ENCODE measurements around the gene TVP23B. TPM values are rescaled to one million over a fixed set of nuclear protein-coding genes. Genes with fewer than 3 reads are reported as not detected.
A peak's percentile ranks its signal among the peaks of the same experiment; 100 is the strongest.

TVP23B gene
- total and polyA plus RNA-seq, 2 donors (not counting 1 experiment from before 2014, with no cell fraction given), result 79.9 to 81.9 TPM

DNA sequence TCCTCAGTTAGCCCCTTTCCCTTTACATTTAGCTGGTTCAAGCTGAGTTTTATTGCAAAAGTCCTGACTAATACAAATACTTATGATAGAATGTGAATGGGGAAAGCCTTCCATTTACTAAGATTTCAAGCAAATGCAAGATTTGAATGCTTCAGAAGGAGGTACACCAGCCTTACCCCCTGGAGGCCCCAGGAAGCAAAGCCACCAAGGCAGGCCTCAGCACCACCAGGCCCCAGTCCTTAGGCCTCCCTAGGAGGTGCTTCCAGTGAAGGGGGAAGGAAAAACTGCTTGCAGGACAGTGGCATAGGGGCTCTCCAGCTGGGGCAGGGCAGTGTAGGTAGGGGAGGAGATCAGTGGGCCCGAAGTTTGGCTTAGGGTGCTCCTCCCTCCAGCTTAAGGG is 69.7 kb downstream of the TVP23B start:
- Histone ChIP-seq H3K4me3 (replicated peaks in 1 of 4; ENCODE audit: control extremely low read depth in 1 of 4, insufficient read depth in 1 of 4, low read depth in 3 of 4, low read length in 4 of 4) (no peak overlapping the region), H3K36me3 (ENCODE audit: control insufficient read depth, insufficient read depth, low read length) (no peaks in the 10 kb centered on the region), H3K27ac (ENCODE audit: insufficient read depth, low read length) (no peak overlapping the region), H3K27me3 (ENCODE audit: control insufficient read depth, insufficient read depth, low read length) (no peaks in the 10 kb centered on the region), H3K9me3 (ENCODE audit: control insufficient read depth, insufficient read depth, low read depth, low read length) (no peaks in the 10 kb centered on the region), H4K20me1 (ENCODE audit: control insufficient read depth, extremely low read depth, insufficient read depth, low read length) (no peaks in the 10 kb centered on the region), H3K9ac (ENCODE audit: insufficient read depth, low read length) (no peak overlapping the region), H3K4me1 (ENCODE audit: control insufficient read depth, extremely low read depth, insufficient read depth, low read length) (peaks cover 2% of the 10 kb centered on the region), H3K79me2 (ENCODE audit: control insufficient read depth, insufficient read depth, low read length) (peaks cover 1% of the 10 kb centered on the region), H2AFZ (ENCODE audit: low read length) (no peak overlapping the region), H3K4me2 (ENCODE audit: extremely low read depth, insufficient read depth, low read length) (no peak overlapping the region)
- TF ChIP-seq EZH2 (IDR thresholded peaks at IDR 0.05; ENCODE audit: low read length, missing control alignments) (no peak), CTCF (conservative IDR thresholded peaks at IDR 0.05 in 1 of 2, IDR thresholded peaks at IDR 0.05 in 1 of 2; ENCODE audit: low read depth in 1 of 2, low read length in 2 of 2) (no peak)
- DNase-seq (ENCODE audit: low read depth in 2 of 2), result no peak

GRCh38 chr17:18851201-18851600 is 70.2 kb downstream of the TVP23B start:
- no peak overlapping the region for H3K9ac ChIP-seq (ENCODE audit: insufficient read depth, low read length)
- no peak for DNase-seq (ENCODE audit: low read depth in 2 of 2)
- no peak for TF ChIP-seq EZH2 (IDR thresholded peaks at IDR 0.05; ENCODE audit: low read length, missing control alignments)
- no peak for TF ChIP-seq CTCF (conservative IDR thresholded peaks at IDR 0.05 in 1 of 2, IDR thresholded peaks at IDR 0.05 in 1 of 2; ENCODE audit: low read depth in 1 of 2, low read length in 2 of 2)
- H3K36me3 ChIP-seq (ENCODE audit: control insufficient read depth, insufficient read depth, low read length), result no peaks in the 10 kb centered on the region
- no peaks in the 10 kb centered on the region for H4K20me1 ChIP-seq (ENCODE audit: control insufficient read depth, extremely low read depth, insufficient read depth, low read length)
- H3K4me2 ChIP-seq (ENCODE audit: extremely low read depth, insufficient read depth, low read length), result no peak overlapping the region
- H3K4me1 ChIP-seq (ENCODE audit: control insufficient read depth, extremely low read depth, insufficient read depth, low read length), result peaks cover 2% of the 10 kb centered on the region
- H3K27ac ChIP-seq (ENCODE audit: insufficient read depth, low read length), result no peak overlapping the region
- no peaks in the 10 kb centered on the region for H3K9me3 ChIP-seq (ENCODE audit: control insufficient read depth, insufficient read depth, low read depth, low read length)
- no peak overlapping the region for H2AFZ ChIP-seq (ENCODE audit: low read length)
- no peaks in the 10 kb centered on the region for H3K27me3 ChIP-seq (ENCODE audit: control insufficient read depth, insufficient read depth, low read length)
- no peak overlapping the region for H3K4me3 ChIP-seq (replicated peaks in 1 of 4; ENCODE audit: control extremely low read depth in 1 of 4, insufficient read depth in 1 of 4, low read depth in 3 of 4, low read length in 4 of 4)
- H3K79me2 ChIP-seq (ENCODE audit: control insufficient read depth, insufficient read depth, low read length), result peaks cover 1% of the 10 kb centered on the region

- H3K4me3 ChIP-seq (replicated peaks in 1 of 4; ENCODE audit: control extremely low read depth in 1 of 4, insufficient read depth in 1 of 4, low read depth in 3 of 4, low read length in 4 of 4), result peak overlapping the region in 3 of 4 experiments; percentile 42 to 100 (median 58)
These were observed 74.0 kb downstream of the TVP23B start for GRCh38 chr17:18854956-18855355.

More at GRCh38 chr17:18854956-18855355, 74.0 kb downstream of the TVP23B start:
- no peaks in the 10 kb centered on the region for H3K27me3 ChIP-seq (ENCODE audit: control insufficient read depth, insufficient read depth, low read length)
- H3K36me3 ChIP-seq (ENCODE audit: control insufficient read depth, insufficient read depth, low read length), result no peaks in the 10 kb centered on the region
- no peak overlapping the region for H3K9ac ChIP-seq (ENCODE audit: insufficient read depth, low read length)
- H3K27ac ChIP-seq (ENCODE audit: insufficient read depth, low read length), result no peak overlapping the region
- TF ChIP-seq CTCF (conservative IDR thresholded peaks at IDR 0.05 in 1 of 2, IDR thresholded peaks at IDR 0.05 in 1 of 2; ENCODE audit: low read depth in 1 of 2, low read length in 2 of 2) (no peak), EZH2 (IDR thresholded peaks at IDR 0.05; ENCODE audit: low read length, missing control alignments) (no peak)
- no peak overlapping the region for H2AFZ ChIP-seq (ENCODE audit: low read length)
- H4K20me1 ChIP-seq (ENCODE audit: control insufficient read depth, extremely low read depth, insufficient read depth, low read length), result no peaks in the 10 kb centered on the region
- peaks cover 3% of the 10 kb centered on the region for H3K79me2 ChIP-seq (ENCODE audit: control insufficient read depth, insufficient read depth, low read length)
- H3K4me2 ChIP-seq (ENCODE audit: extremely low read depth, insufficient read depth, low read length), result peak overlapping the region; percentile 90
- H3K4me1 ChIP-seq (ENCODE audit: control insufficient read depth, extremely low read depth, insufficient read depth, low read length), result peaks cover 2% of the 10 kb centered on the region
- DNase-seq (ENCODE audit: low read depth in 2 of 2), result no peak
- H3K9me3 ChIP-seq (ENCODE audit: control insufficient read depth, insufficient read depth, low read depth, low read length), result no peaks in the 10 kb centered on the region

All from fibroblast of lung (primary cell).